Mucosa of descending colon (tissue), 3 donors: ENCODE measurements around the gene LYSET. TPM values are rescaled to one million over a fixed set of nuclear protein-coding genes. Genes with fewer than 3 reads are reported as not detected.
"Not testable (repeated sequence)": the region's sequence is repeated elsewhere in the genome, so short reads cannot be mapped to it uniquely, and the experiment has no call there.

ENCODE experiments used
- ATAC-seq: fragments of 200-7000 bp; cut with Tn5 transposase; one replicate; pipeline ENCODE4 v1.9.1; 2020; ENCODE audit warnings: mild to moderate bottlenecking, moderate library complexity
- DNase-seq, 3 donors: peaks; one replicate each; pipeline ENCODE4 v3.0.0-alpha.2; 2020
- H3K36me3 ChIP-seq: fragments of 200-600 bp; one replicate; pipeline ENCODE4 v1.8.0; 2021; ENCODE audit warnings: low read depth, mild to moderate bottlenecking
- H3K4me1 ChIP-seq: fragments of 200-600 bp; one replicate; pipeline ENCODE4 v1.8.0; 2021; ENCODE audit warnings: low read depth, mild to moderate bottlenecking
- H3K4me3 ChIP-seq: fragments of 200-600 bp; one replicate; pipeline ENCODE4 v1.8.0; 2021; ENCODE audit warnings: mild to moderate bottlenecking
- H3K9me3 ChIP-seq: fragments of 200-600 bp; one replicate; pipeline ENCODE4 v1.8.0; 2021; ENCODE audit warnings: mild to moderate bottlenecking
- CTCF ChIP-seq: fragments of 200-600 bp; IDR thresholded peaks from one replicate; pipeline ENCODE4 v1.8.0; 2022; ENCODE audit warnings: antibody characterized with exemption, mild to moderate bottlenecking
- intact Hi-C, 2 donors: fragments of 100-400 bp; cut with DNase I in 1 of 2; cut with micrococcal nuclease in 1 of 2; formaldehyde crosslinking; loops; one replicate each; pipeline versions ENCODE4 v1.11.0 to v1.11.1; 2022; cut with DNase I, micrococcal nuclease
- total RNA-seq, 3 donors: library from RNA; stranded (reverse); fragmentation: NEBNext Ultra II Directional in 2 of 3; extraction: Animal tissue kit (Norgen Biotek cat#: 25700) in 2 of 3; gene quantifications; one replicate each; pipeline versions ENCODE4 v1.2.1 to v1.2.4, GENCODE V29; 2021 to 2023
- donor health status: DM: no; HTN: no; CAD: no; lungs with moderate emphysema.
- donor health status: DM: no; HTN: no; CAD: no.
- donor health status: DM: no; HTN: yes; CAD: no.

Gene LYSET
- total RNA-seq, 3 donors from 2014 or later = 29.0 to 35.0 (median 33.2) TPM

DNA sequence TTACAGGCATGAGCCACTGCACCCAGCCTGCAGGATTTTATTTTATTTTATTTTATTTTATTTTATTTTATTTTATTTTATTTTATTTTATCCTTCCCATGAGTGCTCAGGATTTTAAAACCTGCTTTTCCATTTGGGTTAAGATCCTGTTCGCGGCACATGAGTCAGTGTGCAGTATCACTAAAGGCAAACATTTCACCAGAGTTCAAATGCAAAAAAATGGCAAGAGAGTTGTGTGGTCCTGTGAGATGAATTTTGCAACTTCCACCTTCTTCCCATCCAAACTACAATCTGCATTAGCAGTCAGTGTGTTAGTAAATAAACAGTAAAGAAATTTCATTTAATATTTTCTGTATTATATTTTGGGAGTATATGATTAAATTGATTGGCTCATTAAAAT lies 29.4 kb upstream of the LYSET start:
- H3K4me1 ChIP-seq = peaks cover 9% of the 10 kb centered on the region
- intact Hi-C loops = no loop called here
- no peak for TF ChIP-seq CTCF
- H3K9me3 ChIP-seq = no peaks in the 10 kb centered on the region
- H3K4me3 ChIP-seq = no peak overlapping the region
- DNase-seq (no peak), ATAC-seq (no peak)
- no peaks in the 10 kb centered on the region for H3K36me3 ChIP-seq

DNA sequence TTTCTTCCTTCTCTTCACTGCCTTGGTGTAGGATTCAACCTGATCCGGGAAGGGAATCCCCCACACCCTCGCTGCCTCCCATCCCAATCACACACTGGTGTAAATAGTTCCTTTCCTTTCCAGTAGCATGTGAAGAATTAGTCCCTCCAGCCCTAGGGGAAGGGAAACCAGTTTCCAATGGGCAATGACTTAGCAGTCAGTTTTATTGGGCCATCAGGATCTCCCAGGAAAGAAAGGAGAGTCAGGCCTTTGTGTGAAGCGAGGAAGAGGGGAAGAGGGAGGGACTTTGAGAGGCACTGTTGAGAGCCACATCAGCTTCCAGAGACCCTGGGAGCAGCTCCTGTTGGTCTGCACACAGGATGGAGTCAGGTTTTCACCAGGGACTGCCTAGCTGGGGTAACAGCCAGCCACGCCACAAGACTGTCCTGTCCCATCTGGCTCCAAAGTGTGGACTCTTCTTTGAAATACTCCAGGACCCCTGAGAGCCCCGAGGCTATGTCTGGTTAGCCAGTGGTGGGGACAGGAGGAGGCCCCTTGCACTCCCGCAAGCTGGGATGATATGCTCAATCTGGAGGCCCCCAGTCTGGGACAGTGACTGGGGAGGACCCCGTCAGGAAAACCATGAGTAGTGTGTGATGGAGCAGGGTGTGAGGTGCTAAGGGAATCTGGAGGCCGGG lies 28.3 kb upstream of the LYSET start:
- ATAC-seq (peak; percentile 72), DNase-seq (no peak)
- no peak for TF ChIP-seq CTCF
- Histone ChIP-seq H3K4me1 (no peaks in the 10 kb centered on the region), H3K4me3 (no peak overlapping the region), H3K9me3 (no peaks in the 10 kb centered on the region), H3K36me3 (no peaks in the 10 kb centered on the region)
- intact Hi-C loops = no loop called here

- ATAC-seq, H3K36me3 ChIP-seq: not testable (repeated sequence)
Observed at GRCh38 chr14:93158349-93158748, 26.8 kb upstream of the LYSET start.

GRCh38 chr14:93159625-93160352 lies 25.3 kb upstream of the LYSET start:
- H3K4me1 ChIP-seq, H3K36me3 ChIP-seq, intact Hi-C loops, ATAC-seq, H3K9me3 ChIP-seq, DNase-seq, H3K4me3 ChIP-seq: not testable (repeated sequence)

More at GRCh38 chr14:93158349-93158748, 26.8 kb upstream of the LYSET start:
- DNase-seq, intact Hi-C loops, H3K4me1 ChIP-seq, H3K9me3 ChIP-seq, H3K4me3 ChIP-seq: not testable (repeated sequence)

- ATAC-seq = peak; percentile 59
- H3K36me3 ChIP-seq = no peaks in the 10 kb centered on the region
- intact Hi-C loops = no loop called here
Observed at GRCh38 chr14:93160353-93160801, 24.7 kb upstream of the LYSET start.

DNA sequence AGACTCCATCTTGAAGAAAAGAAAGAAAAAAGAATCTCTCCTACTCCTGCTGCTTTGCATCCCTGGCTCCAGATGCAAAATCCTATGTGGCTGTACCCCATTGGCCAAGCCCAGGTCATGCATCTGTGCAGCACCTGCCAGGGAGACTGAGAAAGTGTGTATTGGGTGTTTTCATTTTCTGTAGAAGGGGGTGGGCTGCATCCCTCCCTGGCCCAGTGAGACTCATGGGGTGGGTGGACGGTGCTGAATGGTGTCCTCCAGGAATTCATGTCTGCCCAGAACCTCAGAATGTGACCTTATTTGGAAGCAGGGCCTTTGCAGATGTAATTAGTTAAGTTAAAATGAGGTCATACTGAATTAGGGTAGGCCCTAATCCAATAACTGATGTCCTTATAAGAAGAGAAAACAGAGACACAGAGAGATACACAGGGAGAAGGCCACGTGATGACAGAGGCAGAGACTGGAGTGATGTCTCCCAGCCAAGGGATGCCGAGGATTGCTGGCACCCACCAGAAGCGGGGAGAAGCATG lies 23.6 kb upstream of the LYSET start:
- intact Hi-C loops = no loop called here
- Histone ChIP-seq H3K36me3 (no peaks in the 10 kb centered on the region), H3K4me1 (no peaks in the 10 kb centered on the region), H3K9me3 (no peaks in the 10 kb centered on the region), H3K4me3 (no peak overlapping the region)
- no peak for TF ChIP-seq CTCF
- ATAC-seq (no peak), DNase-seq (no peak)

More at GRCh38 chr14:93160353-93160801, 24.7 kb upstream of the LYSET start:
- no peaks in the 10 kb centered on the region for H3K4me1 ChIP-seq
- no peak overlapping the region for H3K4me3 ChIP-seq
- peak in 1 of 3 donors; percentile 42 for DNase-seq
- no peaks in the 10 kb centered on the region for H3K9me3 ChIP-seq
- TF ChIP-seq CTCF = no peak
